Vagina (tissue), 2 donors: Measurements from ENCODE around the gene MSRB1. TPM values are rescaled to one million over a fixed set of nuclear protein-coding genes. Genes with fewer than 3 reads are reported as not detected.
A peak's percentile ranks its signal among the peaks of the same experiment; 100 is the strongest.

ENCODE experiments used
- DNase-seq, 2 donors: peaks; one replicate each; pipeline ENCODE4 v3.0.0-alpha.2; 2017; ENCODE audit errors: extremely low spot score in 2 of 2
- H3K27ac ChIP-seq: fragments of 200-600 bp; sonication (generic); one replicate; pipeline ENCODE4 v1.5.1; 2019
- H3K27me3 ChIP-seq: fragments of 200-600 bp; sonication (generic); one replicate; pipeline ENCODE4 v1.5.1; 2019
- H3K36me3 ChIP-seq, 2 donors: fragments of 200-600 bp; sonication (generic); one replicate each; pipeline ENCODE4 v1.5.1; 2017 to 2019
- H3K4me1 ChIP-seq: fragments of 200-600 bp; sonication (generic); one replicate; pipeline ENCODE4 v1.5.1; 2019
- H3K4me3 ChIP-seq, 2 donors: fragments of 200-600 bp; sonication (generic); 1 replicate in 1 of 2; 2 replicates in 1 of 2; pipeline ENCODE4 v1.5.1; 2016 to 2019
- H3K9me3 ChIP-seq: fragments of 200-600 bp; sonication (generic); one replicate; pipeline ENCODE4 v1.5.1; 2019
- CTCF ChIP-seq, 3 experiments: fragments of 450-650 bp in 2 of 3; fragments of 200-600 bp in 1 of 3; sonication (generic) in 1 of 3; IDR thresholded peaks; one replicate each; pipeline ENCODE4 v1.5.1; 2017 to 2019; ENCODE audit warnings: antibody characterized with exemption in 3 of 3, mild to moderate bottlenecking in 2 of 3, moderate library complexity in 2 of 3
- POLR2A ChIP-seq, 2 donors: fragments of 450-650 bp; IDR thresholded peaks; one replicate each; pipeline ENCODE4 v1.6.1; 2017; ENCODE audit warnings: antibody characterized with exemption in 2 of 2, mild to moderate bottlenecking in 2 of 2, moderate library complexity in 2 of 2
- POLR2AphosphoS5 ChIP-seq, 2 donors: sonication (generic); formaldehyde crosslinking; IDR thresholded peaks; one replicate each; pipeline ENCODE4 v1.9.0; 2017; ENCODE audit warnings: antibody characterized with exemption in 2 of 2, mild to moderate bottlenecking in 2 of 2, low read depth in 1 of 2; ENCODE audit not compliant: insufficient read depth in 1 of 2
- intact Hi-C: fragments of 100-400 bp; cut with DNase I; formaldehyde crosslinking; loops from one replicate; pipeline ENCODE4 v1.15.1; 2023
- total RNA-seq: library from RNA; depleted of rRNA; stranded (reverse); fragments of >200 nt; gene quantifications from one replicate; pipeline ENCODE4 v1.2.3, GENCODE V29; 2016

Gene MSRB1
- total RNA-seq, 1 donor from 2014 or later, result 53.0 TPM

- Histone ChIP-seq H3K4me3 (peak overlapping the region; percentile 21 to 39), H3K27me3 (no peaks in the 10 kb centered on the region), H3K36me3 (no peaks in the 10 kb centered on the region), H3K27ac (peak overlapping the region; percentile 16), H3K9me3 (no peaks in the 10 kb centered on the region), H3K4me1 (peaks cover 46% of the 10 kb centered on the region)
- intact Hi-C loops, result no loop called here
- DNase-seq, result no peak
- TF ChIP-seq POLR2A (IDR thresholded peaks at IDR 0.05) (no peak), CTCF (IDR thresholded peaks at IDR 0.05) (no peak), POLR2AphosphoS5 (IDR thresholded peaks at IDR 0.05; ENCODE audit: insufficient read depth in 1 of 2, low read depth in 1 of 2) (no peak)
These were observed 25.8 kb downstream of the MSRB1 start for GRCh38 chr16:1917056-1917664.

GRCh38 chr16:1916640-1916990 lies 26.4 kb downstream of the MSRB1 start:
- Histone ChIP-seq H3K27me3 (no peaks in the 10 kb centered on the region), H3K4me3 (peak overlapping the region in 1 of 2 donors; percentile 39), H3K9me3 (no peaks in the 10 kb centered on the region), H3K36me3 (no peaks in the 10 kb centered on the region), H3K27ac (peak overlapping the region; percentile 66), H3K4me1 (peaks cover 46% of the 10 kb centered on the region)
- intact Hi-C loops, result no loop called here
- TF ChIP-seq POLR2AphosphoS5 (IDR thresholded peaks at IDR 0.05; ENCODE audit: insufficient read depth in 1 of 2, low read depth in 1 of 2) (no peak), POLR2A (IDR thresholded peaks at IDR 0.05) (no peak), CTCF (IDR thresholded peaks at IDR 0.05) (no peak)
- no peak for DNase-seq

- Histone ChIP-seq H3K9me3 (no peaks in the 10 kb centered on the region), H3K27ac (peak overlapping the region; percentile 66), H3K27me3 (no peaks in the 10 kb centered on the region), H3K4me1 (peaks cover 46% of the 10 kb centered on the region), H3K36me3 (no peaks in the 10 kb centered on the region), H3K4me3 (peak overlapping the region in 1 of 2 donors; percentile 39)
- DNase-seq, result no peak
- intact Hi-C loops, result no loop called here
- TF ChIP-seq CTCF (IDR thresholded peaks at IDR 0.05) (no peak), POLR2AphosphoS5 (IDR thresholded peaks at IDR 0.05; ENCODE audit: insufficient read depth in 1 of 2, low read depth in 1 of 2) (no peak), POLR2A (IDR thresholded peaks at IDR 0.05) (no peak)
These were observed 27.0 kb downstream of the MSRB1 start for GRCh38 chr16:1915732-1916639.

- Histone ChIP-seq H3K36me3 (no peaks in the 10 kb centered on the region), H3K9me3 (no peaks in the 10 kb centered on the region), H3K27ac (peak overlapping the region; percentile 79), H3K4me1 (peaks cover 53% of the 10 kb centered on the region), H3K4me3 (no peak overlapping the region), H3K27me3 (no peaks in the 10 kb centered on the region)
- TF ChIP-seq CTCF (IDR thresholded peaks at IDR 0.05), result no peak
- no peak for DNase-seq
- intact Hi-C loops, result no loop called here
These were observed 28.0 kb downstream of the MSRB1 start for GRCh38 chr16:1914988-1915387.

GRCh38 chr16:1914084-1914608 lies 28.9 kb downstream of the MSRB1 start:
- Histone ChIP-seq H3K9me3 (no peaks in the 10 kb centered on the region), H3K4me1 (peaks cover 48% of the 10 kb centered on the region), H3K4me3 (peak overlapping the region in 1 of 2 donors; percentile 4), H3K27ac (peak overlapping the region; percentile 79), H3K27me3 (no peaks in the 10 kb centered on the region), H3K36me3 (no peaks in the 10 kb centered on the region)
- intact Hi-C loops, result no loop called here
- TF ChIP-seq POLR2A (IDR thresholded peaks at IDR 0.05) (no peak), POLR2AphosphoS5 (IDR thresholded peaks at IDR 0.05; ENCODE audit: insufficient read depth in 1 of 2, low read depth in 1 of 2) (no peak), CTCF (IDR thresholded peaks at IDR 0.05) (no peak)
- no peak for DNase-seq
